Measurements from ENCODE around the gene SNX24. TPM values are rescaled to one million over a fixed set of nuclear protein-coding genes. Genes with fewer than 3 reads are reported as not detected.

Gene SNX24
- total and polyA plus RNA-seq, 10 of the 15 experiments (the other 5 are each of a cell fraction or from before 2014, with no cell fraction given) = 0.15 to 6.6 (median 4.1) TPM

DNA sequence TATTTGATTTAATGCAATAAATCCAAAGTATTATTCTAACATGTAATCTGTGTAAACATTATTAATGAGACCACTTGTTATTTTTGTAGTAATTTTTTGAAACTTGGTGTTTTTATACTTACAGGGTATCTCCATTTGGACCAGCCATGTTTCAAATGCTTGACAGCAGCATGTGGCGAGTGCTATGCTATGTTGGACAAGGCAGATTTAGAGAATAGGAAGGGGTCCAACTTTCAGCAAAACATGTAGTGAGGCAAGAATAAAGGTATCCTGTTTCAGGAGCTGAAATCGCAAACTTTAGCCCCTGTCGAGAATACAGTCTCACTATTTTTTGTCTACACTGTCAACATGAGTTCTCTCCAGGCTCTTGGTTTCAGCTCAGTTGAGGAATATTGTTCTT is 33.7 kb downstream of the SNX24 start (continued):
- TF ChIP-seq, protein P1, sequence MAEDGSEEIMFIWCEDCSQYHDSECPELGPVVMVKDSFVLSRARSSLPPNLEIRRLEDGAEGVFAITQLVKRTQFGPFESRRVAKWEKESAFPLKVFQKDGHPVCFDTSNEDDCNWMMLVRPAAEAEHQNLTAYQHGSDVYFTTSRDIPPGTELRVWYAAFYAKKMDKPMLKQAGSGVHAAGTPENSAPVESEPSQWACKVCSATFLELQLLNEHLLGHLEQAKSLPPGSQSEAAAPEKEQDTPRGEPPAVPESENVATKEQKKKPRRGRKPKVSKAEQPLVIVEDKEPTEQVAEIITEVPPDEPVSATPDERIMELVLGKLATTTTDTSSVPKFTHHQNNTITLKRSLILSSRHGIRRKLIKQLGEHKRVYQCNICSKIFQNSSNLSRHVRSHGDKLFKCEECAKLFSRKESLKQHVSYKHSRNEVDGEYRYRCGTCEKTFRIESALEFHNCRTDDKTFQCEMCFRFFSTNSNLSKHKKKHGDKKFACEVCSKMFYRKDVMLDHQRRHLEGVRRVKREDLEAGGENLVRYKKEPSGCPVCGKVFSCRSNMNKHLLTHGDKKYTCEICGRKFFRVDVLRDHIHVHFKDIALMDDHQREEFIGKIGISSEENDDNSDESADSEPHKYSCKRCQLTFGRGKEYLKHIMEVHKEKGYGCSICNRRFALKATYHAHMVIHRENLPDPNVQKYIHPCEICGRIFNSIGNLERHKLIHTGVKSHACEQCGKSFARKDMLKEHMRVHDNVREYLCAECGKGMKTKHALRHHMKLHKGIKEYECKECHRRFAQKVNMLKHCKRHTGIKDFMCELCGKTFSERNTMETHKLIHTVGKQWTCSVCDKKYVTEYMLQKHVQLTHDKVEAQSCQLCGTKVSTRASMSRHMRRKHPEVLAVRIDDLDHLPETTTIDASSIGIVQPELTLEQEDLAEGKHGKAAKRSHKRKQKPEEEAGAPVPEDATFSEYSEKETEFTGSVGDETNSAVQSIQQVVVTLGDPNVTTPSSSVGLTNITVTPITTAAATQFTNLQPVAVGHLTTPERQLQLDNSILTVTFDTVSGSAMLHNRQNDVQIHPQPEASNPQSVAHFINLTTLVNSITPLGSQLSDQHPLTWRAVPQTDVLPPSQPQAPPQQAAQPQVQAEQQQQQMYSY (CRISPR knock-in tag; IDR thresholded peaks at IDR 0.05) = no peak
- TF ChIP-seq NR2C1 (IDR thresholded peaks at IDR 0.05) = no peak
- TF ChIP-seq KAT2A (conservative IDR thresholded peaks at IDR 0.05; ENCODE audit: control insufficient read depth, low read depth, low read length) = no peak
- TF ChIP-seq ESRRA (IDR thresholded peaks at IDR 0.05; ENCODE audit: low read length) = no peak
- TF ChIP-seq CBFB (IDR thresholded peaks at IDR 0.05; ENCODE audit: low read depth) = no peak
- no peak for TF ChIP-seq MXI1 (IDR thresholded peaks at IDR 0.05; ENCODE audit: low read depth, low read length)
- TF ChIP-seq BCL11A (IDR thresholded peaks at IDR 0.05; ENCODE audit: low read depth, low read length) = no peak

DNA sequence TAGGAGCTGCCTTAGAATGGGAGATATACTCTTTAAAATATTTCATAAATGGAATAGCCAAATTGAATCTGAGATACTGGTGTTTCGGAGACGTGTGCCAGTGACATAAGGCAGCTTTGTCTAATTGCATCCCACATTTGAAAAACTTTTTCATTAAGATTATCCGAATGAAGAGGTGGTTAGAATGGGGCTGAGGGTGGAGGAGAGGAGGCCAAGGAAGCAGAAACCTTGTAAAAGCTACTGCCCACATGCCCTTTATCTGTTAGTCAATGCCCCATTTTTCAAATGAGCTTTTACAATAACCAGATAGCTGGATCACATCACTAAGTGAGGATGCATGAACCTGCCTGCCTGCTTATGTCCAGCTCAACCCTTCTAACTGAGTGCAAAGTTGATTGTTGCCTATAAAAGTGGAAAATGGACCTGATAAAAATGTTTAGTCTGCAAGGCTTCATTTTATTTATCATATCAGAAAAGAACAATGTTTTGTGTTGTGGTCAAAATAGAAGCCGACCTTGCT is 34.8 kb downstream of the SNX24 start:
- no peak for ATAC-seq
- WGBS (ENCODE audit: insufficient coverage, insufficient replicate concordance, low lambda C conversion rate, missing lambda C conversion rate) = 64% methylated on average over 4 of the region's 4 CpGs
- BruUV-seq (replicated peaks) = no TSS peak
- no peak for TF ChIP-seq NFXL1 (IDR thresholded peaks at IDR 0.05; ENCODE audit: borderline replicate concordance)
- TF ChIP-seq RBBP5 (conservative IDR thresholded peaks at IDR 0.05) = no peak
- no peak for TF ChIP-seq SP1 (IDR thresholded peaks at IDR 0.05; ENCODE audit: low read depth, low read length)
- TF ChIP-seq, protein P2, sequence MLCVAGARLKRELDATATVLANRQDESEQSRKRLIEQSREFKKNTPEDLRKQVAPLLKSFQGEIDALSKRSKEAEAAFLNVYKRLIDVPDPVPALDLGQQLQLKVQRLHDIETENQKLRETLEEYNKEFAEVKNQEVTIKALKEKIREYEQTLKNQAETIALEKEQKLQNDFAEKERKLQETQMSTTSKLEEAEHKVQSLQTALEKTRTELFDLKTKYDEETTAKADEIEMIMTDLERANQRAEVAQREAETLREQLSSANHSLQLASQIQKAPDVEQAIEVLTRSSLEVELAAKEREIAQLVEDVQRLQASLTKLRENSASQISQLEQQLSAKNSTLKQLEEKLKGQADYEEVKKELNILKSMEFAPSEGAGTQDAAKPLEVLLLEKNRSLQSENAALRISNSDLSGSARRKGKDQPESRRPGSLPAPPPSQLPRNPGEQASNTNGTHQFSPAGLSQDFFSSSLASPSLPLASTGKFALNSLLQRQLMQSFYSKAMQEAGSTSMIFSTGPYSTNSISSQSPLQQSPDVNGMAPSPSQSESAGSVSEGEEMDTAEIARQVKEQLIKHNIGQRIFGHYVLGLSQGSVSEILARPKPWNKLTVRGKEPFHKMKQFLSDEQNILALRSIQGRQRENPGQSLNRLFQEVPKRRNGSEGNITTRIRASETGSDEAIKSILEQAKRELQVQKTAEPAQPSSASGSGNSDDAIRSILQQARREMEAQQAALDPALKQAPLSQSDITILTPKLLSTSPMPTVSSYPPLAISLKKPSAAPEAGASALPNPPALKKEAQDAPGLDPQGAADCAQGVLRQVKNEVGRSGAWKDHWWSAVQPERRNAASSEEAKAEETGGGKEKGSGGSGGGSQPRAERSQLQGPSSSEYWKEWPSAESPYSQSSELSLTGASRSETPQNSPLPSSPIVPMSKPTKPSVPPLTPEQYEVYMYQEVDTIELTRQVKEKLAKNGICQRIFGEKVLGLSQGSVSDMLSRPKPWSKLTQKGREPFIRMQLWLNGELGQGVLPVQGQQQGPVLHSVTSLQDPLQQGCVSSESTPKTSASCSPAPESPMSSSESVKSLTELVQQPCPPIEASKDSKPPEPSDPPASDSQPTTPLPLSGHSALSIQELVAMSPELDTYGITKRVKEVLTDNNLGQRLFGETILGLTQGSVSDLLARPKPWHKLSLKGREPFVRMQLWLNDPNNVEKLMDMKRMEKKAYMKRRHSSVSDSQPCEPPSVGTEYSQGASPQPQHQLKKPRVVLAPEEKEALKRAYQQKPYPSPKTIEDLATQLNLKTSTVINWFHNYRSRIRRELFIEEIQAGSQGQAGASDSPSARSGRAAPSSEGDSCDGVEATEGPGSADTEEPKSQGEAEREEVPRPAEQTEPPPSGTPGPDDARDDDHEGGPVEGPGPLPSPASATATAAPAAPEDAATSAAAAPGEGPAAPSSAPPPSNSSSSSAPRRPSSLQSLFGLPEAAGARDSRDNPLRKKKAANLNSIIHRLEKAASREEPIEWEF (IDR thresholded peaks at IDR 0.05; ENCODE audit: insufficient replicate concordance, low read depth, low read length) = no peak
- TF ChIP-seq CBX3 (IDR thresholded peaks at IDR 0.05; ENCODE audit: borderline replicate concordance, low read depth) = no peak
- TF ChIP-seq POLR2A (IDR thresholded peaks at IDR 0.05; ENCODE audit: low read depth, low read length) = no peak
- TF ChIP-seq KAT2A (conservative IDR thresholded peaks at IDR 0.05; ENCODE audit: control insufficient read depth, low read depth, low read length) = no peak
- no peak for TF ChIP-seq MXI1 (IDR thresholded peaks at IDR 0.05; ENCODE audit: low read depth, low read length)
- TF ChIP-seq CBX5 (IDR thresholded peaks at IDR 0.05; ENCODE audit: low read depth) = no peak

More for the DNA sequence above, 34.8 kb downstream of the SNX24 start:
- POLR2A ChIA-PET = no interaction called here
- no peak overlapping the region for H3K27ac ChIP-seq (ENCODE audit: control insufficient read depth, insufficient read depth)
- H3K79me2 ChIP-seq (ENCODE audit: control insufficient read depth, insufficient read depth, low read length) = no peaks in the 10 kb centered on the region
- in situ Hi-C loops (cut with MboI) = no loop called here
- no peak overlapping the region for H3K4me2 ChIP-seq (ENCODE audit: control insufficient read depth, insufficient read depth)
- no peak overlapping the region for H3K9ac ChIP-seq (ENCODE audit: control insufficient read depth, insufficient read depth, low read length)
- H4K20me1 ChIP-seq (ENCODE audit: control insufficient read depth, insufficient read depth) = no peaks in the 10 kb centered on the region
- H3K4me3 ChIP-seq = no peak overlapping the region
- H3K27me3 ChIP-seq (replicated peaks in 1 of 2; ENCODE audit: control insufficient read depth in 2 of 2, insufficient read depth in 2 of 2, low read length in 1 of 2) = no peaks in the 10 kb centered on the region
- no peak overlapping the region for H2AFZ ChIP-seq (ENCODE audit: control insufficient read depth, low read depth, low read length)
- no peak for DNase-seq (ENCODE audit: low read depth, low spot score)
- SMC1A ChIA-PET (ENCODE audit: uncharacterized antibody, unreplicated experiment) = interaction anchor here (0.8 to 1.0 kb wide), 2 partner anchors 321 to 701 kb away, joined by 3 read pairs; no protein-coding TSS in a partner anchor
- no peaks in the 10 kb centered on the region for H3K36me3 ChIP-seq (ENCODE audit: control insufficient read depth in 2 of 2, insufficient read depth in 2 of 2, low read length in 1 of 2)
- CTCF ChIA-PET = interaction anchor here (0.9 to 1.8 kb wide), 2 partner anchors 10 to 16 kb away, joined by 3 to 4 read pairs; no protein-coding TSS in a partner anchor
- no peaks in the 10 kb centered on the region; the same call in 2 of the 3 replicates for H3K9me3 ChIP-seq (replicated peaks; ENCODE audit: control insufficient read depth, insufficient read depth, low read length)
- intact Hi-C loops (cut with micrococcal nuclease; ENCODE audit: unreplicated experiment) = no loop called here
- no peak for FAIRE-seq
- peaks cover 5% of the 10 kb centered on the region; the same call in 1 of the 2 replicates for H3K4me1 ChIP-seq (ENCODE audit: control insufficient read depth, insufficient read depth, low read length)
- RAD21 ChIA-PET (ENCODE audit: unreplicated experiment) = interaction anchor here (1.0 kb wide), 1 partner anchor 178 kb away, joined by 4 read pairs; no protein-coding TSS in a partner anchor
